Astrocyte of the hippocampus (primary cell): ENCODE data around the gene CSMD2.
A peak's percentile ranks its signal among the peaks of the same experiment; 100 is the strongest.

ENCODE experiments used
- DNase-seq: peaks from one replicate; pipeline ENCODE4 v3.0.0; 2011; ENCODE audit warnings: low read depth, low spot score

Gene CSMD2

GRCh38 chr1:33966346-33967141 lies 198.5 kb downstream of the CSMD2 start:
- DNase-seq = no peak

- no peak for DNase-seq
Observed at GRCh38 chr1:33965086-33965485, 199.9 kb downstream of the CSMD2 start.

- no peak for DNase-seq
Observed at GRCh38 chr1:33962061-33962460, 203.0 kb downstream of the CSMD2 start.

- no peak for DNase-seq
Observed at GRCh38 chr1:33960188-33960895, 204.7 kb downstream of the CSMD2 start.

GRCh38 chr1:33957854-33958253 lies 207.2 kb downstream of the CSMD2 start:
- DNase-seq = no peak

- DNase-seq = no peak
Observed at GRCh38 chr1:33955096-33955495, 209.9 kb downstream of the CSMD2 start.

GRCh38 chr1:33949570-33949969 lies 215.5 kb downstream of the CSMD2 start:
- DNase-seq = no peak

- no peak for DNase-seq
Observed at GRCh38 chr1:33948291-33948690, 216.7 kb downstream of the CSMD2 start.

- DNase-seq = no peak
Observed at GRCh38 chr1:33946836-33947235, 218.2 kb downstream of the CSMD2 start.

- no peak for DNase-seq
Observed at GRCh38 chr1:33944846-33945245, 220.2 kb downstream of the CSMD2 start.

- DNase-seq = peak; percentile 74
Observed at GRCh38 chr1:33943978-33944377, 221.1 kb downstream of the CSMD2 start.

GRCh38 chr1:33932871-33933270 lies 232.2 kb downstream of the CSMD2 start:
- no peak for DNase-seq

- DNase-seq = no peak
Observed at GRCh38 chr1:33931111-33931475, 233.9 kb downstream of the CSMD2 start.

GRCh38 chr1:33930346-33931110 lies 234.5 kb downstream of the CSMD2 start:
- DNase-seq = no peak

GRCh38 chr1:33928251-33928650 lies 236.8 kb downstream of the CSMD2 start:
- DNase-seq = peak; percentile 31

GRCh38 chr1:33927721-33928120 lies 237.3 kb downstream of the CSMD2 start:
- DNase-seq = no peak

- DNase-seq = no peak
Observed at GRCh38 chr1:33925586-33925985, 239.4 kb downstream of the CSMD2 start.

- no peak for DNase-seq
Observed at GRCh38 chr1:33921281-33921680, 243.7 kb downstream of the CSMD2 start.

- no peak for DNase-seq
Observed at GRCh38 chr1:33918368-33918767, 246.7 kb downstream of the CSMD2 start.

GRCh38 chr1:33916786-33917185 lies 248.2 kb downstream of the CSMD2 start:
- no peak for DNase-seq

- no peak for DNase-seq
Observed at GRCh38 chr1:33914531-33914930, 250.5 kb downstream of the CSMD2 start.

GRCh38 chr1:33908324-33908956 lies 256.6 kb downstream of the CSMD2 start:
- DNase-seq = no peak
